ENCODE results near the gene G6PC3. TPM values are rescaled to one million over a fixed set of nuclear protein-coding genes. Genes with fewer than 3 reads are reported as not detected.

Gene G6PC3
- total and polyA plus RNA-seq, 2 of the 4 experiments (the other 2 are of a cell fraction): 20.4 to 107 TPM

GRCh38 chr17:44108440-44109311 lies 38.1 kb downstream of the G6PC3 start:
- Histone ChIP-seq H2AK5ac (ENCODE audit: low read depth, low read length) (peak overlapping the region; percentile 93), H3K14ac (replicated peaks; ENCODE audit: low read depth, low read length) (peak overlapping the region; percentile 99), H4K5ac (ENCODE audit: low read depth, low read length) (peak overlapping the region; percentile 44; the same call in 1 of the 2 replicates), H3K4ac (ENCODE audit: low read depth, low read length) (peak overlapping the region; percentile 100), H3K4me1 (ENCODE audit: control insufficient read depth, insufficient read depth, low read length) (peaks cover 47% of the 10 kb centered on the region), H3K27ac (ENCODE audit: insufficient read depth, low read length) (peak overlapping the region; percentile 84), H2BK120ac (ENCODE audit: low read depth, low read length) (peak overlapping the region; percentile 99), H2BK5ac (ENCODE audit: low read depth, low read length, poor library complexity, severe bottlenecking) (peak overlapping the region; percentile 88), H3K9ac (ENCODE audit: low read depth, low read length) (0 out of 2 replicates have a peak overlapping the region, but pooled peaks have one; percentile 15), H2AFZ (replicated peaks; ENCODE audit: low read length, poor library complexity) (peak overlapping the region; percentile 73), H4K91ac (ENCODE audit: insufficient read depth, low read depth, low read length) (peak overlapping the region; percentile 97), H2BK20ac (ENCODE audit: low read depth, low read length) (peak overlapping the region; percentile 95), H4K8ac (ENCODE audit: low read depth in 2 of 2, low read length in 2 of 2) (peak overlapping the region; percentile 23 to 82; a peak in 2 of 4 replicates), H3K36me3 (ENCODE audit: control insufficient read depth, insufficient read depth, low read length) (no peaks in the 10 kb centered on the region; the same call in 1 of the 2 replicates), H3K27me3 (ENCODE audit: control insufficient read depth, insufficient read depth, low read length) (no peaks in the 10 kb centered on the region), H3K4me3 (ENCODE audit: insufficient read depth, low read depth, low read length) (no peak overlapping the region), H3K56ac (ENCODE audit: extremely low read depth, insufficient read depth, low read length) (peak overlapping the region; percentile 73; the same call in 1 of the 2 replicates), H3K23ac (ENCODE audit: low read depth, low read length) (peak overlapping the region; percentile 99), H3K18ac (ENCODE audit: low read depth, low read length) (peak overlapping the region; percentile 39), H2BK15ac (ENCODE audit: low read depth, low read length) (peak overlapping the region; percentile 88; the same call in 1 of the 3 replicates), H3K79me1 (ENCODE audit: low read depth in 1 of 2, low read length in 2 of 2) (peaks cover 14 to 86% of the 10 kb centered on the region in 2 experiments), H3K4me2 (ENCODE audit: low read depth, low read length) (peak overlapping the region; percentile 48), H3K9me1 (ENCODE audit: insufficient read depth, low read length) (peaks cover 25% of the 10 kb centered on the region), H3K9me3 (ENCODE audit: control insufficient read depth, insufficient read depth, low read length) (no peaks in the 10 kb centered on the region), H2AK9ac (replicated peaks; ENCODE audit: low read depth, low read length, poor library complexity) (peak overlapping the region; percentile 98), H4K20me1 (ENCODE audit: insufficient read depth, low read length) (peaks cover 30% of the 10 kb centered on the region)
- TF ChIP-seq RAD21 (IDR thresholded peaks at IDR 0.05; ENCODE audit: low read length) (no peak; the same call in 1 of the 2 replicates), CTCF (conservative IDR thresholded peaks at IDR 0.05; ENCODE audit: low read depth, low read length) (no peak), POLR2A (IDR thresholded peaks at IDR 0.05; ENCODE audit: low read depth, low read length) (peak; percentile 49), RCOR1 (IDR thresholded peaks at IDR 0.05; ENCODE audit: insufficient replicate concordance, low read length) (peak; percentile 31), MAZ (IDR thresholded peaks at IDR 0.05; ENCODE audit: borderline replicate concordance, low read depth, low read length) (peak; percentile 68), FOS (IDR thresholded peaks at IDR 0.05; ENCODE audit: low read depth, low read length) (peak; percentile 97), MXI1 (IDR thresholded peaks at IDR 0.05; ENCODE audit: borderline replicate concordance, low read depth, low read length) (peak; percentile 76; the same call in 1 of the 2 replicates), USF2 (IDR thresholded peaks at IDR 0.05; ENCODE audit: low read depth, low read length) (0 out of 2 replicates have a peak, but pooled peaks have one; percentile 20), BHLHE40 (IDR thresholded peaks at IDR 0.05; ENCODE audit: low read depth, low read length) (peak; percentile 30; the same call in 1 of the 2 replicates), CEBPB (IDR thresholded peaks at IDR 0.05; ENCODE audit: low read depth, low read length) (no peak)
- dilution Hi-C loops (cut with HindIII; ENCODE audit: low sequenced_read_pairs, unreplicated experiment) (no loop called here), intact Hi-C loops (cut with micrococcal nuclease) (loop anchor here (1.0 kb wide), 2 partner anchors 13 to 42 kb away; partner anchors contain the start of gene LSM12), in situ Hi-C loops (cut with MboI; ENCODE audit: low sequenced_read_pairs) (no loop called here)
- no TSS peak for BruUV-seq (replicated peaks)
- ChIA-PET CTCF (interaction anchor here (1.0 kb wide), 1 partner anchor 12 kb away, joined by 4 read pairs; no protein-coding TSS in a partner anchor), POLR2A (ENCODE audit: unreplicated experiment) (interaction anchor here (0.7 kb wide), 1 partner anchor 54 kb away, joined by 6 read pairs; no protein-coding TSS in a partner anchor)
- WGBS, 2 experiments (ENCODE audit: extremely low coverage in 2 of 2, insufficient read length in 1 of 2): 53% methylated on average over 3 of the region's 16 CpGs; no CpG with 5 or more reads in 1 of the 2 experiments
- ATAC-seq (ENCODE audit: low read depth) (peak; percentile 90), DNase-seq (peak; percentile 98)

All from IMR-90 (cell line).